CD4-positive, alpha-beta T cell treated with Interleukin-1 beta for 1 hour (primary cell): ENCODE measurements around the gene MS4A10.
"Not testable (repeated sequence)": the region's sequence is repeated elsewhere in the genome, so short reads cannot be mapped to it uniquely, and the experiment has no call there.

ENCODE experiments used
- DNase-seq, 2 donors: peaks; one replicate each; pipeline ENCODE4 v3.0.0-alpha.2; 2020 to 2022

MS4A10 gene

DNA sequence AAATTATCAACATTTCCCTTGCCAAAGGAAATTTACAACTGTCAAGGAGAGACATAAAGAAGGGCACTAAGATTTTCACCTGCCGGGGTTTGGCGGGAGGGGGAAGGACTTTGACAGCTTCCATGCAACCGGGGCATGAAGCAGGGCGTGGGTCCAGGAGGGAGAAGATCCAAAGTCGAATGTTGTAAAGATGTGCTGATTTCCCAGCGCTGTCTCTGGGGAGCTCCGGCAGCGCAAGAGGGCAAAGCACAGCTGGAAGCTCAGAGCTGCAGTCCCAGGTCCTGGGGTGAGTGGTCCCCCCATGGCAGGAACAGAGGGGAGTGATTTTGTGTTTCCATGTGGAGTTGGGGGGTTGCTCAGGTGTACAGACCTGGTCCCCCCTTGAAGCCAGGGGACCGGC, at the start of gene MS4A10:
Gene MS4A10, plus strand, starts transcription at position 198 of the 400 bp plus-strand sequence. CDS start 5,003 bp downstream, outside the sequence.
- no peak for DNase-seq

DNA sequence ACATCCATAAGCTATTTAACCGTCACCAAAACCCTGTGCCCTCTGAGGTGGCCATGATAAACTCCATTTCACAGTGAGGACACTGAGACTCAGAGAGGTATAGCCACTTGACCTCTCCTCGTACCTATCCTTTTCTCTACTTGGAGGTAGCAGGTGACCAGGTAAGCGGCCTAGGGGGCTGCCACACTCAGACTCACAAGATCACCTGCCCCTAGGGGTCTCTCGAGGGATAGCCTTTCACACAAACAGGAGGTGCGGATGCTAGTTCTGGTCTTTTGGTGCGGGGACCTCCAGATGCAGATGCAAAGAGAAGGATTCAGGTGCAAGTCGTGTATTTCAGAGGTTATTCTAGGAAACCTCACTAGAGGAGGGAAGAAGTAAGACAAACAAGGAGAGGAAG, 46.0 kb upstream of the MS4A10 start:
- no peak for DNase-seq

DNA sequence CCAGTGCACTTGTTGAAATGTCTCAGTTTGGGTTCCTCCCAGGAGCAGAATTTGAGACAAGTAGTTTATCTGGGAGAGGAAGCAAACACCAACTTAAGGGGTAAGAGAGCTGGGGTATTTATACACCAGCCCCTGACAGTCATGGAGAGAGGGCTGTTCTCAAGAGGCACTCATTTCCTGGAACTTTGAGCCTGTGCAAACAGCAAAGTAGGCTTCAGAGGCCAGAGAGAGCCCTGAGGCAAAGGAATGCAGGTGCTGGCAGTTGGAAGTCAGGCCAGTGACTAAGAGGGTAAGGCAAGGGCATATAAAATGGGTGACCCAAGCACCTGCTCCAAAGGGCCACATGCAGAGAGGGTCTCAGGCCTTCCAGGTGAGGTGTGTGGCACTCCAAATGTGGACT, 44.6 kb upstream of the MS4A10 start:
- no peak for DNase-seq

DNA sequence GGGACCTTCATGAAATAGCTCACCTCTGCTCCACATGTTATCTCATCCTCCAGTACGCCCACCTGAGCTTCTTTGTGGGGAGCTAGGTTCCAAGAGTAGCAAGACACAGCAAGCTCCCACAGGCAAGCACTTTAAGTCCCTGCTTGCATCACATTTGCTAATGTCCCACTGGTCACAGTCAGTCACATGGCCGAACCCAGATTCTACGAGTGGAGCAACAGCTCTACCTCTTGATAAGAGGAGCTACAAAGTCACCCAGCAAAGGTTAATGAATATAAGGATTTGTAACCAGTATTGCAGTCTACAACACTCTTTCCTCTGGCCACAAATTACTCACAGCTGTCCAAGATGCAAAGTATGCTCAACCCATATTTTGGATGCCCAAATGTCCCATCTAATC, 43.7 kb upstream of the MS4A10 start:
- DNase-seq: no peak

DNA sequence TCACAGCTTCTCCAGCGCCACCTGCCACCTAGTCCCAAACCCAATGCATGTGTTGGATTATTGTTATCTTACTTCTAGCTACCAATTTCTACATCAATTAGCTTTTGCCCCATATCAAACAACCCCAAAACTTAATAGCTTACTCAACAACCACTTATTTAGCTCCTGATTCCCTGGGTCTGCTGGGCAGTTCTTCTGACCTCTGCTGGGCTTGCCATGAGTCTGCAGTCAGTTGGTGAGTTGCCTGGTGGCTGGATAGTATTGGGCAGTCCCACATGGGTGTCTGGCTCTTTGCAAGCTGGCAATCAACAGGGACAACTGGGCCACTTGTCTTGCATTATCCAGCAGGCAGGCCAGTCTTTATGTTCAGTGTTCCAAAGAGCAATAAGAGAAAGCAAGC, 42.1 kb upstream of the MS4A10 start:
- DNase-seq: no peak

DNA sequence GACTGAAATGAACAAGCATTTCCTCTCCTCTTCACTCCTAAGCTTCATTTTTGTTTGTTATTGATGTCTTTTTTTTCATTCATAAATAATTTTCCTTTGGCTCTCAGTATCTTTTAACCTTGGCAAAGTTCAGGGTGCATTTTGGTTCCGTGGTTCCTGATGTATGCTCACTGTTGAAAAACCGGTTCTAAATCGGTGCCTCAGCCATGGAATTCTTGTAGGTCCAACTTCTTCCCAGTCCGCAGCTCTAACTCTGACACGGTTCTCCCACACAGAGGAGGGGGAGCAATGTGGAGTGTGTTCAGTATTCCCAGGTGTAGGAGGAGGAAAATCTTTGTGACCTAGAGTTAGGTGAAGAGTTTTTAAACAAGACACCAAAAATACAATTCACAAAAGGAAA, 41.0 kb upstream of the MS4A10 start:
- DNase-seq: no peak

DNA sequence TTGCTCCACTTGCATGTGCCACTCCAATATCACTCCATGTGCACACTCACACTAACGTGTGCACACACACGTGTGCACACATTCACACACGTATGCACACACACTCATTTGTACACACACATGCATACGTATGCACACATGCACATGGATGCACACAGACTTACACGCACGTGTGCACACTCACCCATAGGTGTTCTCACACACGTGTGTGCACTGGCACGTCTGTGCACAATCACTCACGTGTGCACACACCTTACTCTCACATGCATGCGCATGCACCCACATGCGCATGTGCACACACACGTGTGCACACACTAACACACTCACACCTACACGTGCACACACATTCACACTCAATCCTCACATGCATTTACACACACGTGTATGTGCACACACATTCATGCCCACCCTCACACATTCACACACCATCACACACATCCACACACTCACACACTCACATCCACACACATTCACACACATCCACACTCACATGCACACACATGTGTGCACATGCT, 37.7 kb upstream of the MS4A10 start:
- no peak for DNase-seq

DNA sequence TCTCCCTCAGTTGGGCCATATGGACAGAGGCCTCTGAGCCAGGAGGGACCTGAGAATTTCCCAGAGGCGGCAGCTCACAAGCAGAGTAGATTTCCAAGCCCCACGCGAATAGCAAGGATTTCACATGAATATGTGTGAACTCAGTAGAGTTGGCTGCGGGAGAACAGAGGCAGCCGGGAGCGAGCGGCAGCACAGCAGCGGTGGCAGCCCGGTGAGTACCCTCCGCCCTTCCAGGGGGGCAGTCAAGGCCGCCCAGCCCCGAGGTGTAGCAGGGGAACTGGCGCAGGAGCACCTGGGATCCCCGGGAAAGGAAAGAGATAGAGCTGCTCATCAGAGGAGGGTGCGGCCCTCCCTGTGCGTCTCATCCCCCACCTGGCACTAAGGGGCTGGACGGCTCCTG, 36.9 kb upstream of the MS4A10 start:
- DNase-seq: no peak

DNA sequence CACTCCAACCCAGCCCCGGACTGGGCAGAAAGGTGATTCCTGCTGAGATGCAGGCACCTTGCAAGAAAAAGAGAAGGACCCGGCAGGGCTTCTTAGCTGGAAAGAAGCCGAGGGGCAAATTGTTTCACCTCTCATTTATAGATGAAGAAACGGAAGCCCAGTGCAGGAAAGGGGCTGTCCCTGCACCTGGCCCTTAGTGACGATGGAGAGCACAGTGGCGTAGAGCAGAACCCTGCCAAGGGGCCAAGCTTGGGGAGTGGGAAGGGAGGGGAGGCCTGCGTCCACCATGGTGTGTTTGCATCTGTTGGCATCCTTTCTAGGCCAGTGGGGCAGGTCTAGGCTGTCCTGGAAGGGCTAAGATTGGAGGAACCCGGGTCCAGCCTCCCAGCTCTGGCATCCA, 36.3 kb upstream of the MS4A10 start:
- no peak for DNase-seq

DNA sequence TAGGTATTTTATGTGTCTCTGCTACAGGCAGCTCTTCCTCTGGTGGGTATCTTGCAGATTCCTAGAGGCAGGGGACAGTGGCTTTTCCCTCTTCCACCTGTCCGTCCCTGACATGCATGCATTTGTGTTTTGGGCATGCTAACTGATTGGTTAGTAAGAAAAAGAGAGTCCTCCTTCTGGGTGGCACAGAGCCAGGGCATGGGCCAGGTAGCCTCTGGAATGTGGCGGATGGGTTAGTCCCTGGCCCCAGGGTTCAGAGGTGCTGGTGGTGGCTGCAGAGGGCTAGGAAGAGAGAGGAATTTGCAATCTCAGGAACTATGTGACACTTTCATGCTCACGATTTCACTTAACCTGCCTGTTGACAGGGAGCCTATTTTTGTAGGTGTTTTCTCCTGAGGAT, 34.2 kb upstream of the MS4A10 start:
- no peak for DNase-seq

DNA sequence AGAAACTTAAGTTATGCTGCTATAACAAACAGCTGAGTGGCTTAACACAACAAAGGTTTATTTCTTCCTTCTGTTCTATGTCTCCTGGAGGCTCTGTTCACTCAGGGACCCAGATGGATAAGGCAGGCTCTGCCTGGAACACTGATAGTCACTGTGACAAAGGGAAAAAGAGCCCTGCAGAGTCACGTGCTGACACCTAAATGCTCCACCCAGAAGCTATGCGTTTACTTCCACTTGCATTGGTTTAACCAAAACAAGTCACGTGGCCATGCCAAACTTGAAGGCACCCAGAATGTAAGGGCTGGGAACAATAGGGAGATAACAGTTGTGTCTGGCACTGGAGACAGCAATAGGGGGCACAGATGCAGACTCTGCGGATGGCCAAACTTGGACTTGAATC, 31.8 kb upstream of the MS4A10 start:
- DNase-seq: no peak

DNA sequence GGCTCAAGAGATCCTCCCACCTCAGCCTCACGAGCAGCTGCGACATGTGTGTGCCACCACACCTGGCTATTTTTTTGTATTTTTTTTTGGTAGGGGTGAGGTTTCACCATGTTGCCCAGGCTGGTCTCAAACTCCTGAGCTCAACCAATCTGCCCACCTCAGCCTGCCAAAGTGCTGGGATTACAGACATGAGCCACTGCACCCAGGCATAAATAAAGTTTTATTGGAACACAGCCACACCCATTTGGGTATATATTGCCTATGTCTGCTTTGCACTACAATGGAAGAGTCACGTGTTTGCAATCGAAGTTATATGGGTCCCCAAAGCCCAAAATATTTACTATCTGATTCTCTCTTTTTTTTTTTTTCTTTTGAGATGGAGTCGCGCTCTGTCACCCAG, 30.2 kb upstream of the MS4A10 start:
- no peak for DNase-seq

DNA sequence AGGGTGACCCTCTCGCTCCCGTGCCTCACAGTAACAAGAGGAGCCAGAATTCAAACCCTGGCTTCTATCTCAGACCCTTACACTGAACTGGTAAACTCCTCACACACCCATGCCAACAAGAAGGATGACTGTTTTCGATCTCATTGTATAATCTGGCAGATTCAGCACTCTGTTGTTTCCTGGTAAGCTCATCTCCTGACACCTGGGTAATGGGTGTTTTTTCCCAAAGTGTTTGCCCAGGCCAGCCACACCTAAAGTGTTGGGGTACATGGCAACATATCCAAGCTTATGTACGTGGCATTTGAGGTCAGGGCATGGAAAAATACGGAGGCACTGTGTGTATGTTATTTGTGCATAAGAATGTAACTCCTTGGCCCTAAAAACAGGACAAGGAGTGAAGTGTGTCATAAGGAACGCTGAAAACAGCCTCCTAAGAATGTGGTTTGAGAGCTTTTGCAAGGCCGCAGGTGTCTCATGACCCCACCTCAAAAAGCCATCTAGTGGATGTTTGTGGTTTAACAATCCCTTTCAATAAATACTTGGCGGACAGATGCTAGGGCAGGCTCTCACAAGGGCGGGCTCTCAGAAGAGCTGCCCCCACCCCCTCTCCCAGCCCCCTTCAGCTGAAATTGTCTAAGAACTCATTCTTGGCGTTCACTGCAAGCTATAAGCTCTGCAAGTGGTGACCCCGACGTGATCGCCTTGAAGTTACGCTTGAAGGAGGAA, 28.7 kb upstream of the MS4A10 start, which contains the start of gene MS4A15:
Gene MS4A15, plus strand, starts transcription at position 561 of the 726 bp plus-strand sequence. CDS start 6,867 bp downstream, outside the sequence.
- DNase-seq: no peak

DNA sequence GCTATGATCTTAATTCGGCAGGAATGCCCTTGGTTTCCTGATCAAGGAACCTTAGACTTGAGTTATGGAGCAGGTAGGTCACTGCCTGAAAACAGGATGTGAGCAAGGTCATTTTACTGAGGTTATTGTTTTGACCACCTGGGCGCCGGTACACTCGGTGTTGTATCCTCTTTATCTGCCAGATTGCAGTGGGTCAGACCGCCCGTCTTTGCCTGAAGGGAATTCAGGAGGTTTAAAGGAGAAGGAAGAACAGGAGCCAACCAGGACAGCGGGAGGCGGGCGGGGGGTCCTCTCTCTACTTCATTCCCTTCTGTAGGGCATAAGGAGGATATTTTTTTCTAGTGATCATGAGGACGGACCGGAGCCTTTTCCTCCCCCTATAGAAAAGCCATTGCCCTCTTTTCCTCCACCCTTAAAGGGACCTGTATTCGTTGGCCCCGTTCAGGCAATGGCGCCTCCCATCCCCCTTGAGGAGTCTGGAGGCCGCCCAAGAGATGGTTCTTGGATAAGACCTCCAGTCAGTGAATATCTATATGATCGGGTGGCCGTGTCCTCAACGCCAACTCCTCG, 27.8 kb upstream of the MS4A10 start:
- DNase-seq: no peak

DNA sequence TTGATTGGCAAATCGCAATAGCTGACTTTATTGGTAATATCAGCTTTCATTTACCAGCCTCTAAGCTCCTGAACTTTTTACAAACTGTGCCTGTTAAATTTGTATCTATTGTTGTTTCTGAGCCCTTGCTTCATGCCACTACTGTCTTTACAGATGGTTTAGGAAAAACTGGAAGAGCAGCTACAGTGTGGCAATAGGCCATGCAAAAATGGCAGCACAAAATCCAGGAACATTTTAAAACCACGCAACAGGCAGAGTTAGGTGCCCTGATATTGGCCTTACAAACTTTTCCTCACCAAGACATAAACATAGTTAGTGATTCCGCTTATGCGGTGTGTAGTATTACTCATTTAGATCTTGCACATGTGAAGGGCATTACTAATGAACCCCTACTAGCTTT, 26.5 kb upstream of the MS4A10 start:
- not testable (repeated sequence) for DNase-seq

DNA sequence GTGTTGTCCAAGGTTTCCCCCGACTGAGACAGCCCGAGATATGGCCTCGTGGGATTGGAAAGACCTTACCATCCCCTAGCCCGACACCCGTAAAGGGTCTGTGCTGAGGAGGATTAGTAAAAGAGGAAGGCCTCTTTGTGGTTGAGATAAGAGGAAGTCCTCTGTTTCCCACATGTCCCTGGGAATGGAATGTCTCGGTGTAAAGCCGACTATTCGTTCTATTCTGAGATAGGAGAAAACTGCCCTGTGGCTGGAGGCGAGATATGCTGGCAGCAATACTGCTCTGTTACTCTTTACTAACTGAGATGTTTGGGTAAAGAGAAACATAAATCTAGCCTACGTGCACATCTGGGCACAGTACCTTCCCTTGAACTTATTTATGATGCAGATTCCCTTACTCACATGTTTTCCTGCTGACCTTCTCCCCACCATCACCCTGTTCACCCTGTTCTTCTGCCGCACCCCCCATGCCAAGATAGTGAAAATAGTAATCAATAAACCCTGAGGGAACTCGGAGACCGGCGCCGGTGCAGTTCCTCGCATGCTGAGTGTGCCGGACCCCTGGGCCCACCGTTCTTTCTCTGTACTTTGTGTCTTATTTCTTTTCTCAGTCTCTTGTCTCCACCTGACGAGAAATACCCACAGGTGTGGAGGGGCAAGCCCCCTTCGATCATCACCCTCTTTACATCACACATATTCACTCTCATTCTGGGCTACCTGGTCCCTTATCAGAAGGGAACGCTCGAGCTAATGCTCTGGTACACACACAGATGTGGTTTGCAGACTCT, 25.5 kb upstream of the MS4A10 start:
- DNase-seq: not testable (repeated sequence)

DNA sequence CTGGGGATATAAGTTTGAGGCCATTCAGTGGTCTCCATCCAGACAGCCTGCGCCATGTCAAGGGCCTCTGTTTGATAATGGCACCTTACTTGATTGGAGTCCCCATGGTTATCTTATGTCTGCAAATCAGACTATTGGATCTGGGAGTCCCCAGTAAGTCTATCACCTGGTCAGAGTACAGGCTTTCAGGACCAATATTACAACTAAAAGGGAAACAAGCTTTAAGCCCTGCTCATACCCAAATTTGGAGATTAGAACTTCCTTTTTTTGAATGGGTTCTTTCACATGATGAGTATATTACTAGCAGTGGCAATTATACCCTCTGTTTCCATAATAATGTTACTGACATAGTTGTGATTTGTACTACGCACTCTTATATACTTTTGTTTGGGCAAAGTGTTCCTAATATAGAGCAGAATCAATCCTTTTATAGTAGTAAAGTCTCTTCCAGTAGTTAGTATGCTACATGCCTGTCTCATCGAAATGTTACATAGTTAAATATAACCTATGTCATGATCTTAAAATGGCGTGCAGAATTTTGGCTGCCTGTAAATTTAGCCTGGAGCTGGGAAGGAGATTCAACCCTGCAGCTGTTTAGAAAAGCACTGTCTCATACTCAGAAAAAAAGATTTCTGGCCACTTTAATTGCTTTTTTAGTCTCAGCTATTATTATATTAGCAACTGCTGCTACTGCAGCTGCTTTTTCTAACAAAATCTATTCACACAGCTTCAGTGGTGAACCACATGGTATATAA, 23.5 kb upstream of the MS4A10 start:
- no peak for DNase-seq

DNA sequence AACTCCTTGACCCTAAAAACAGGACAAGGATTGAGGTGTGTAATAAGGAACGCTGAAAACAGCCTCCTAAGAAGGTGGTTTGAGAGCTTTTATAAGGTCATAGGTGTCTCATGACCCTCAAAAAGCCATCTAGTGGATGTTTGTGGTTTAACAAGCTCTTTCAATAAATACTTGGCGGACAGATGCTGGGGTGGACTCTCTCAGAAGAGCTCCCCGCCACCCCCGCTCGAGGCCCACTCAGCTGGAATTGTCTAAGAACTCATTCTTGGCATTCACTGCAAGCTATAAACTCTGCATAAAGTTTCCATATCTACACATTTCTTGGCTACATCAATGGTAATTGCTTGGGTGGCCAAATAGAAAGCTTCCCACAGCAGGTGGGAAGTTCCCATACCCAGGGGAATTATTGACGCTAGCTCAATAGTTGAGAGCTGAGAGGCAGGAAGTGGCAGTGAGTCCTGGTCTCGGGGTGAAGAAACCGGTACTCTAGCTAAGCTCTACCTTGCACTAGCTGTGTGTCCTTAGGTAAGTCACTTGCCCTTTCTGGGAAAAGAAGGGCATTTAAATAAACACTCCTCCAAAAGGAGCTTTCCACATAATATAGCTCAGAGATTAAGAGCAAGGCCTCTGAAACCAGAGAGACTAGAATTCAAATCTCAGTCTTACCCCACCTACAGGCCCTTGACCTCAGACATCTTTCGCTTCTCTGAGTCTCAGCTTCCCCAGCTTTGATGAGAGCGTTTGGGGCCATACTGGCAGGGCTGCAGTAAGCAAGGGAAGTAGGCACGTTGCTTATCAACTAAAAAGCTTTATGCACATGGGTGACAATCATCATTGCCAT, 22.1 kb upstream of the MS4A10 start:
- DNase-seq: peak in 1 of 2 donors; percentile 19

DNA sequence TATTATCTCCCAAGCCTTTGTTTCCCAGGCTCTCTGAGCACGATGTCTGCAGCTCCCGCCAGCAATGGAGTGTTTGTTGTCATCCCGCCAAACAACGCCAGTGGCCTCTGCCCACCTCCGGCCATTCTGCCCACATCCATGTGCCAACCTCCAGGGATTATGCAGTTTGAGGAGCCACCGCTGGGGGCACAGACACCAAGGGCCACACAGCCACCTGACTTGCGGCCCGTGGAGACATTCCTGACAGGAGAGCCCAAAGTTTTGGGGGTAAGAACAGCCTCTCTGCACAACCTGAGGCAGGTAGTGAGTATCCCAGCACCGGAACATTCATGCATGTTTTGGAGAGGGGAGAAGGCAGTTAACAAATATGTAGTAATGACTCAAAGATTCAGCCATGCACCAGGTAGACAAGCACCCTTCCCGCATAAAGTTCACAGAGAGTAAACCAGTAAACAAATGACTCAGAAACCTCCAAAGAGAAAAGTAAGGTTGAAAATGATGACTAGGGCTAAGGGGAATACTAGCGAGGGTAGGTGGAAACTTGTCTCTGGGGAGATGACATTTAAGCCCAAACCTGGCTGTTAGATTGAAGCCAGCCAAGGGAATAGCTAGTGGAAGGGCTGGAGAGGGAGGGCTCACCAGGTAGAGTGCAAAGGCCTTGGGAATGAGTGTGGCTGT, 21.3 kb upstream of the MS4A10 start:
- no peak for DNase-seq

DNA sequence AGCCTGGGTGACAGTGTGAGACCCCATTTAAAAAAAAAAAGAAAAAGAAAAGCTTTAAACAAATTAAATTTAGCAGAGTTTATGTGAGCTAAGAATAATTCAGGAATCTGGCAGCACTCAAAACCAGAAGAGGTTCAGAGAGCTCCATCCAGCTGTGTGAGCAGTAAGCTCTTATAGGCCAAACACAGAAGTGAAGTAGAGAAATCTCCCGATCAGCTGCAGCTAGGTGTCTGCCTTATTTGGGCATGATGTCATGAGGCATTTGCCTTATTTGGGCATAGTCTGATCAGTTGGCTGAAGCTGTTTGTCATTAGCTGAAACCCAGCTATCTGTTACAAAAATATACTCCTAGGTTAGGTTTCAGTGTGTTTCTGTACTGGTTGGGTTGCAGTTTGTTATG, 20.3 kb upstream of the MS4A10 start:
- DNase-seq: no peak

DNA sequence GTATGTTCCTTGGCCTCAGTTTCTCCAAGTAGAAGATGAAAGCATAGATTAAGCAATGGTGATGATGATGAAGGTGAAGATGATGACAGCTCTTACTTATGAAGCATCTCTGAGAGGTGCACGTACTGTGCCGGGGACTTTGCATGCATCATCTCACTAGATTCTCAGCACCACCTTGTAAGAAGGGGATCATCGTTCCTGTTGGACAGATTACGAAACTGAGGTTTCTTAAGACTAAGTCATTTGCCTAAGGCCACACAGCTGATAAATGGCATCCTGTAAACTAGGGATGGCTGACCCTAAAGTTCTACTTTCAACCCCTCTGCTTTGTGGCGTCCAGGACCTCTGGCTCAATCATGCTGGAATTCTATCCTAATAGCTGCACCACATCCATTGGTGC, 19.8 kb upstream of the MS4A10 start:
- no peak for DNase-seq
